Urinary bladder (tissue), 4 donors: ENCODE results near the gene ZFR. TPM values are rescaled to one million over a fixed set of nuclear protein-coding genes. Genes with fewer than 3 reads are reported as not detected.
"Not testable (repeated sequence)": the region's sequence is repeated elsewhere in the genome, so short reads cannot be mapped to it uniquely, and the experiment has no call there.

ENCODE experiments used
- DNase-seq: peaks from one replicate; pipeline ENCODE4 v3.0.0-alpha.2; 2015; ENCODE audit errors: extremely low spot score
- H3K27ac ChIP-seq: one replicate; pipeline ENCODE4 v1.5.1; 2013; ENCODE audit warnings: low read depth, mild to moderate bottlenecking, moderate library complexity
- H3K36me3 ChIP-seq: one replicate; pipeline ENCODE4 v1.6.1; 2013; ENCODE audit warnings: mild to moderate bottlenecking, moderate library complexity; ENCODE audit not compliant: insufficient read depth
- H3K4me1 ChIP-seq: one replicate; pipeline ENCODE4 v1.6.1; 2013; ENCODE audit warnings: mild to moderate bottlenecking, moderate library complexity; ENCODE audit not compliant: insufficient read depth
- H3K4me3 ChIP-seq: one replicate; pipeline ENCODE4 v1.5.1; 2013; ENCODE audit warnings: low read depth, low read length
- WGBS: extraction: QIAGEN DNeasy Blood & Tissue Kit; methylation state at CpG from one replicate; pipeline ENCODE4 v1.1.7; 2013; 5-methylcytosine and 5-hydroxymethylcytosine counted together
- polyA plus RNA-seq: library from polyadenylated mRNA; stranded (reverse); fragments of 200-250 nt; gene quantifications from one replicate; pipeline ENCODE4 v1.2.3, GENCODE V29; 2013
- total RNA-seq: library from RNA; depleted of rRNA; stranded (reverse); fragments of >200 nt; gene quantifications from one replicate; pipeline ENCODE4 v1.2.3, GENCODE V29; 2014
- donor health status: healthy with polysubstance abuse.
- donor health status: healthy.

Gene ZFR
- total and polyA plus RNA-seq, 2 donors, result 57.2 to 117 TPM

DNA sequence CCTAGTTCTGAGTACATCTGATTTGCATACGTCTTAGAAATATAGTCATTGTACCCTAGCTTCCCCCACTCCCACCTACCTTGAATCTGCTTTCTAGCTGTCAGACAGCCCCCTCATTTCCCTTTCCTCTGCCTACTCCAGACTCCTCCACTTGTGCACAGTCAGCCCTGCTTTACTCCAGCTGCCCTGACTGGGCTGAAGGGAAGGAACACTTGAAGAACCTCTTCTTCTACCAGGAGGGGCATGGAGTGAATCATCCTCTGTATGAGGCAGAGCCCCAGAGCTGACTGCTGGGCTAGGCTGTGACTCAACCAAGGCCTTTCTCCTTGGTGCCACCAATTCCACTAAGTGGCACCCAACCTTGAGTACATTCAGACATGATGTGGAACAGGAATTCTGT, 18.1 kb upstream of the ZFR start:
- no peaks in the 10 kb centered on the region for H3K36me3 ChIP-seq
- H3K4me1 ChIP-seq, result no peaks in the 10 kb centered on the region
- 91% methylated on average over 1 of the region's 1 CpG for WGBS
- H3K27ac ChIP-seq, result no peak overlapping the region
- no peak overlapping the region for H3K4me3 ChIP-seq
- DNase-seq, result no peak

DNA sequence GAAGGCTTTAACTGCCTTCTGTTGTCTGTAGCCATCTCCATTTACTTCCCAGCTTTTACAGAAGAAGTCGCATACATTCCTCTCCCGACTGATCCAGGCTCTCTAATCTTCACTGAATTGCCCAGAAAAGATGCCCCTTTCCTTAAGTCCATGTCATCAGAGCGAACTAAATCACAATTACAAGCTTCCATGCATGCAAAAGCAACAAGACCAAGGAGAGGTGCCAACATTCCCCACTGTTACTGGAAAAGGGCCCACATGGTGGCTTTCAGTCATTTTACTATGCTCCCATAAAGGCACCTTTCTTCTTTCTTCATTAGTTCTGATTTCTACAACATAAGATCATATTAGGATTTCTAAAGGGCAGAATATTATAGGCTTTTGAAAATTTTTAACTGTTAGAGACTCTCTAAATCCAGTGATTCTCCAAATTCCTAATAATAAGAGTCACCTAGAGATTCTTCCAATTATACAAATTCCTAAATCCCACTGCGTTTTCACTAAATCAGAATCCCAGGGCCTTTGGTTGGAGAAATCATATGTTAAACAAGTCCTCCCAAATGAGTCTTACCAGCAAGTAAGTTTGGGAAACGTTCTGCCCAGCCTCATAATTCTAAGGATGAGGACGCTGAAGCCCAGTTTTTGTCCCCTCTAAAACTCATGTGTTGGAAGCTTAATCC, 17.0 kb upstream of the ZFR start:
- no peaks in the 10 kb centered on the region for H3K36me3 ChIP-seq
- no peak for DNase-seq
- WGBS, result 80% methylated on average over 6 of the region's 6 CpGs
- H3K4me3 ChIP-seq, result no peak overlapping the region
- no peak overlapping the region for H3K27ac ChIP-seq
- H3K4me1 ChIP-seq, result no peaks in the 10 kb centered on the region

GRCh38 chr5:32460702-32461101, 16.2 kb upstream of the ZFR start:
- WGBS, result 89% methylated on average over 2 of the region's 2 CpGs
- Histone ChIP-seq H3K27ac (no peak overlapping the region), H3K36me3 (no peaks in the 10 kb centered on the region), H3K4me3 (no peak overlapping the region), H3K4me1 (no peaks in the 10 kb centered on the region)
- DNase-seq, result no peak

GRCh38 chr5:32458880-32459495, 14.4 kb upstream of the ZFR start:
- no peaks in the 10 kb centered on the region for H3K4me1 ChIP-seq
- WGBS, result 82% methylated on average over 5 of the region's 5 CpGs
- no peak overlapping the region for H3K27ac ChIP-seq
- H3K36me3 ChIP-seq, result no peaks in the 10 kb centered on the region
- no peak overlapping the region for H3K4me3 ChIP-seq
- DNase-seq, result no peak

DNA sequence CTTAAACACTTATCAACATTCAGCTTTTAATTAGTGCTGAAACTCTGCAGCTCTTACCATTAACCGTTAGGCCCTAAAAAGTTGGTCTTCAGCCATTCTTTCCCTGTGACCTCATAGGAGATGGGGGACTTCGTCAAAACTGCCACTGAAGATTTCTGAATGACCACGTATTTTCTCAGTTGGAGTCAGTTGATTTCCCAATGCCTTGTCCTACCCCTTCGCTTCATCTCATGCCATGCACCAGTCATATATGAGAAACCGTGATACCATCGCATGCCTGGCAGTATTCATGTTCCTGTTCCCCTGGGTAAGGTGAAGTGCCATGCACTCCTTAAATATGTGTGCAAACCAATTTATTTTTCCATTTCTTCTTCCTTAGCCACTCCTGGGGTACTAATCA, 10.8 kb upstream of the ZFR start:
- H3K4me1 ChIP-seq, result no peaks in the 10 kb centered on the region

DNA sequence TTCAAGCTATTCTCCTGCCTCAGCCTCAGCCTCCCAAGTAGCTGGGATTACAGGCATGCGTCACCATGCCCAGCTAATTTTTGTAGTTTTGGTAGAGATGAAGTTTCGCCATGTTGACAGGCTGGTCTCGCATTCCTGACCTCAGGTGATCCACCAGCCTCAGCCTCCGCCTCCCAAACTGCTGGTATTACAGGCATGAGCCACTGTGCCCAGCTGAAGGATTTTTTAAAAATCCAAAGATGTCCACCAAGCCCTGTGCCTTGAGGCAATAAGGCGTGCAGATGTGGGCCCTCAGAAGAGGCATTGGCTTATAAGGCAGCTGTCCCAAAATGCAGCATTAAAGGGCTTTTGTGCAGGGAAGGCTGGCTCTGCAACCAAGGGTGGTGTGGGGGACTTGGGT, 10.3 kb upstream of the ZFR start:
- Histone ChIP-seq H3K4me3 (no peak overlapping the region), H3K4me1 (no peaks in the 10 kb centered on the region), H3K36me3 (no peaks in the 10 kb centered on the region), H3K27ac (no peak overlapping the region)
- WGBS, result 97% methylated on average over 5 of the region's 5 CpGs
- no peak for DNase-seq

More for the DNA sequence above, 10.8 kb upstream of the ZFR start:
- Histone ChIP-seq H3K27ac (no peak overlapping the region), H3K4me3 (no peak overlapping the region), H3K36me3 (no peaks in the 10 kb centered on the region)
- 81% methylated on average over 6 of the region's 6 CpGs for WGBS
- DNase-seq, result no peak

GRCh38 chr5:32453916-32454315, 9.4 kb upstream of the ZFR start:
- no peak for DNase-seq
- H3K27ac ChIP-seq, result no peak overlapping the region
- H3K4me1 ChIP-seq, result no peaks in the 10 kb centered on the region
- no peaks in the 10 kb centered on the region for H3K36me3 ChIP-seq
- WGBS, result 89% methylated on average over 5 of the region's 5 CpGs
- H3K4me3 ChIP-seq, result no peak overlapping the region

DNA sequence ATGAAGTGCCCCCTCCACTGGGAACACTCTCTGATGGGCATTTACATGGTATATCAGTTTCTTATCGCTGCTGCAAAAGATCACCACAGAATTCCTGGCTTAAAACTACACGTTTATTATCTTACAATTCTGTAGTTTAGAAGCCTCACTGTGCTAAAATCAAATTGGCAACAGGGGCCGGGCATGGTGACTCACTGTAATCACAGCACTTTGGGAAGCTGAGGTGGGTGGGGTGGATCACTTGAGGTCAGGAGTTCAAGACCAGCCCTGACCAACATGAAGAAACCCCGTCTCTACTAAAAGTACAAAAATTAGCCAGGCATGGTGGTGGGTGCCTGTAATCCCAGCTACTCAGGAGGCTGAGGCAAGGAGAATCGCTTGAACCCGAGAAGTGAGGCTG, 7.8 kb upstream of the ZFR start:
- DNase-seq, H3K4me3 ChIP-seq, H3K36me3 ChIP-seq, H3K4me1 ChIP-seq, H3K27ac ChIP-seq: not testable (repeated sequence)
- 75% methylated on average over 6 of the region's 6 CpGs for WGBS

GRCh38 chr5:32450952-32451351, 6.4 kb upstream of the ZFR start:
- no peaks in the 10 kb centered on the region for H3K36me3 ChIP-seq
- 57% methylated on average over 1 of the region's 1 CpG for WGBS
- no peaks in the 10 kb centered on the region for H3K4me1 ChIP-seq
- no peak for DNase-seq
- no peak overlapping the region for H3K4me3 ChIP-seq
- no peak overlapping the region for H3K27ac ChIP-seq

GRCh38 chr5:32449262-32449661, 4.7 kb upstream of the ZFR start:
- no peak overlapping the region for H3K27ac ChIP-seq
- no peak overlapping the region for H3K4me3 ChIP-seq
- H3K4me1 ChIP-seq, result no peaks in the 10 kb centered on the region
- WGBS, result 55% methylated on average over 2 of the region's 2 CpGs
- no peaks in the 10 kb centered on the region for H3K36me3 ChIP-seq
- no peak for DNase-seq

GRCh38 chr5:32446630-32447029, 2.1 kb upstream of the ZFR start:
- no peak overlapping the region for H3K27ac ChIP-seq
- H3K4me3 ChIP-seq, result no peak overlapping the region
- no peaks in the 10 kb centered on the region for H3K36me3 ChIP-seq
- no peaks in the 10 kb centered on the region for H3K4me1 ChIP-seq
- no peak for DNase-seq
- 82% methylated on average over 5 of the region's 5 CpGs for WGBS

GRCh38 chr5:32445831-32446614, 1.5 kb upstream of the ZFR start:
- WGBS, result 81% methylated on average over 23 of the region's 23 CpGs
- no peak overlapping the region for H3K4me3 ChIP-seq
- no peaks in the 10 kb centered on the region for H3K36me3 ChIP-seq
- no peaks in the 10 kb centered on the region for H3K4me1 ChIP-seq
- no peak for DNase-seq
- H3K27ac ChIP-seq, result no peak overlapping the region

- Histone ChIP-seq H3K36me3 (no peaks in the 10 kb centered on the region), H3K4me3 (no peak overlapping the region), H3K4me1 (no peaks in the 10 kb centered on the region), H3K27ac (no peak overlapping the region)
- no peak for DNase-seq
- 70% methylated on average over 10 of the region's 10 CpGs for WGBS
These were observed 783 bp upstream of the ZFR start for GRCh38 chr5:32445287-32445758.
